H1 (cell line): ENCODE measurements around the gene SRD5A3. TPM values are rescaled to one million over a fixed set of nuclear protein-coding genes. Genes with fewer than 3 reads are reported as not detected.

ENCODE experiments used
- CTCF ChIA-PET: fragments of 300-600 bp; sonication (Branson Sonifier 250); formaldehyde crosslinking; loops from one replicate; lab custom pipeline; 2021; ENCODE audit not compliant: partially characterized antibody; lab: Charles Lee
- POLR2A ChIA-PET: fragments of 300-600 bp; sonication (Branson Sonifier 250); formaldehyde crosslinking; loops from one replicate; lab custom pipeline; 2021; ENCODE audit warnings: inconsistent platforms; ENCODE audit not compliant: partially characterized antibody; lab: Charles Lee
- DNase-seq, 2 experiments: peaks; one replicate each; pipeline versions ENCODE4 v3.0.0 to v3.0.0-alpha.2; 2010 to 2022; ENCODE audit warnings: low spot score in 2 of 2, low read depth in 1 of 2, mixed read lengths in 1 of 2
- FAIRE-seq: peaks from 2 replicates; lab custom pipeline; 2011; peaks lifted over from hg19 to GRCh38; lab: Jason Lieb, UNC
- H2AFZ ChIP-seq: 2 replicates; pipeline ENCODE4 v1.8.1; 2012; ENCODE audit warnings: low read length, inconsistent platforms
- H2AK5ac ChIP-seq: 2 replicates; pipeline ENCODE4 v1.6.1; 2013; ENCODE audit warnings: low read depth, low read length
- H2BK120ac ChIP-seq: replicated peaks from 2 replicates; pipeline ENCODE3; 2013; ENCODE audit warnings: low read depth, low read length, inconsistent platforms
- H2BK12ac ChIP-seq: 2 replicates; pipeline ENCODE4 v1.6.1; 2013; ENCODE audit warnings: low read depth, low read length
- H2BK15ac ChIP-seq: 2 replicates; pipeline ENCODE4 v1.6.1; 2013; ENCODE audit warnings: low read length
- H2BK20ac ChIP-seq: 2 replicates; pipeline ENCODE4 v1.6.1; 2013; ENCODE audit warnings: low read length
- H2BK5ac ChIP-seq: 2 replicates; pipeline ENCODE4 v1.6.1; 2013; ENCODE audit warnings: low read depth, low read length
- H3K14ac ChIP-seq: 2 replicates; pipeline ENCODE4 v1.6.1; 2013; ENCODE audit warnings: inconsistent platforms; ENCODE audit not compliant: insufficient read length
- H3K18ac ChIP-seq: 2 replicates; pipeline ENCODE4 v1.6.1; 2013; ENCODE audit warnings: low read length; ENCODE audit errors: extremely low read depth
- H3K23ac ChIP-seq: 2 replicates; pipeline ENCODE4 v1.6.1; 2013; ENCODE audit warnings: inconsistent platforms; ENCODE audit not compliant: insufficient read length
- H3K23me2 ChIP-seq: 2 replicates; pipeline ENCODE4 v1.6.1; 2013; ENCODE audit warnings: low read depth, low read length
- H3K27ac ChIP-seq: 2 replicates; pipeline ENCODE4 v1.6.1; 2011; ENCODE audit warnings: low read depth, low read length, inconsistent platforms
- H3K27me3 ChIP-seq, 4 experiments: replicated peaks in 1 of 4; 1 replicate in 1 of 4; 2 replicates in 3 of 4; pipeline versions ENCODE4 v1.6.1 to v1.8.1; 2011 to 2013; ENCODE audit warnings: low read length in 3 of 4, mild to moderate bottlenecking in 3 of 4, inconsistent platforms in 2 of 4, mixed read lengths in 2 of 4, moderate library complexity in 1 of 4; ENCODE audit not compliant: control insufficient read depth in 3 of 4, insufficient read depth in 3 of 4; ENCODE audit errors: extremely low read depth in 1 of 4
- H3K36me3 ChIP-seq, 4 experiments: 2 replicates each; pipeline versions ENCODE4 v1.6.1 to v1.8.1; 2011 to 2013; ENCODE audit warnings: mild to moderate bottlenecking in 4 of 4, low read length in 3 of 4, moderate library complexity in 2 of 4, control low read depth in 1 of 4, inconsistent platforms in 1 of 4; ENCODE audit not compliant: insufficient read depth in 4 of 4, control insufficient read depth in 2 of 4
- H3K4ac ChIP-seq: replicated peaks from 2 replicates; pipeline ENCODE3; 2013; ENCODE audit warnings: low read length, low read depth, mixed read lengths, inconsistent platforms; ENCODE audit not compliant: insufficient read length
- H3K4me1 ChIP-seq, 4 experiments: replicated peaks in 1 of 4; 1 replicate in 1 of 4; 2 replicates in 3 of 4; pipeline versions ENCODE4 v1.6.1 to v1.8.1; 2011 to 2013; ENCODE audit warnings: low read length in 3 of 4, inconsistent platforms in 2 of 4, mixed read lengths in 1 of 4; ENCODE audit not compliant: insufficient read depth in 4 of 4, control insufficient read depth in 3 of 4
- H3K4me2 ChIP-seq, 2 experiments: 2 replicates each; pipeline versions ENCODE4 v1.6.1 to v1.8.1; 2011 to 2013; ENCODE audit warnings: low read depth in 2 of 2, low read length in 2 of 2, control low read depth in 1 of 2, inconsistent platforms in 1 of 2, mild to moderate bottlenecking in 1 of 2; ENCODE audit not compliant: insufficient read depth in 1 of 2
- H3K4me3 ChIP-seq, 4 experiments: fragments of 200-600, 300-600 bp in 1 of 4; sonication (generic), shearing (Covaris generic), sonication (Bioruptor Twin) in 1 of 4; 2 replicates each; pipeline versions ENCODE4 v1.5.1 to v1.8.1; 2011 to 2016; ENCODE audit warnings: low read length in 4 of 4, low read depth in 3 of 4, control low read depth in 2 of 4, inconsistent platforms in 2 of 4, mild to moderate bottlenecking in 2 of 4, mixed read lengths in 1 of 4, moderate library complexity in 1 of 4; ENCODE audit not compliant: insufficient read depth in 2 of 4; ENCODE audit errors: extremely low read depth in 1 of 4
- H3K56ac ChIP-seq: replicated peaks from 2 replicates; pipeline ENCODE3; 2013; ENCODE audit warnings: low read depth, mild to moderate bottlenecking, mixed read lengths, low read length, inconsistent platforms; ENCODE audit not compliant: insufficient read length
- H3K79me1 ChIP-seq: 2 replicates; pipeline ENCODE4 v1.6.1; 2013; ENCODE audit warnings: low read depth, low read length, control low read depth
- H3K79me2 ChIP-seq, 2 experiments: 2 replicates each; pipeline versions ENCODE4 v1.6.1 to v1.8.1; 2012 to 2013; ENCODE audit warnings: low read length in 2 of 2, mild to moderate bottlenecking in 2 of 2, inconsistent platforms in 1 of 2; ENCODE audit not compliant: insufficient read depth in 2 of 2, control insufficient read depth in 1 of 2
- H3K9ac ChIP-seq, 4 experiments: replicated peaks in 1 of 4; 1 replicate in 1 of 4; 2 replicates in 3 of 4; pipeline versions ENCODE4 v1.6.1 to v1.8.1; 2011 to 2013; ENCODE audit warnings: low read depth in 3 of 4, low read length in 3 of 4, control low read depth in 2 of 4, mild to moderate bottlenecking in 2 of 4, moderate library complexity in 2 of 4, inconsistent platforms in 1 of 4; ENCODE audit errors: extremely low read depth in 1 of 4
- H3K9me3 ChIP-seq, 2 experiments: 2 replicates each; pipeline versions ENCODE4 v1.6.1 to v1.8.1; 2012 to 2013; ENCODE audit warnings: mild to moderate bottlenecking in 2 of 2, moderate library complexity in 2 of 2, control low read depth in 1 of 2, inconsistent platforms in 1 of 2, low read depth in 1 of 2, low read length in 1 of 2, mixed read lengths in 1 of 2; ENCODE audit not compliant: insufficient read depth in 2 of 2
- H4K20me1 ChIP-seq, 2 experiments: replicated peaks in 1 of 2; 2 replicates each; pipeline versions ENCODE3 to v1.8.1; 2011 to 2013; ENCODE audit warnings: inconsistent platforms in 2 of 2, low read length in 2 of 2, mild to moderate bottlenecking in 1 of 2; ENCODE audit not compliant: insufficient read depth in 2 of 2, control insufficient read depth in 1 of 2
- H4K5ac ChIP-seq: 2 replicates; pipeline ENCODE4 v1.6.1; 2013; ENCODE audit warnings: low read length, low read depth, mixed read lengths, inconsistent platforms; ENCODE audit not compliant: insufficient read length
- H4K8ac ChIP-seq: 2 replicates; pipeline ENCODE4 v1.8.0; 2013; ENCODE audit warnings: mild to moderate bottlenecking, moderate library complexity, low read length, inconsistent platforms; ENCODE audit not compliant: insufficient read depth; ENCODE audit errors: extremely low read depth
- H4K91ac ChIP-seq: replicated peaks from 2 replicates; pipeline ENCODE3; 2013; ENCODE audit warnings: low read length, mixed read lengths, inconsistent platforms; ENCODE audit not compliant: insufficient read length
- RNF2 ChIP-seq: fragments of 200-900, 300-1000 bp; sonication (generic); IDR thresholded peaks from 2 replicates; pipeline ENCODE4 v1.7.1; 2016; ENCODE audit warnings: borderline replicate concordance, low read depth, mild to moderate bottlenecking, antibody characterized with exemption, low read length; ENCODE audit not compliant: poor library complexity, severe bottlenecking; ENCODE audit errors: missing control alignments
- TBP ChIP-seq: IDR thresholded peaks from 2 replicates; pipeline ENCODE4 v1.6.1; 2011; ENCODE audit warnings: low read depth, low read length, improper control_type of control experiment
- polyA plus RNA-seq, 7 experiments: library from polyadenylated mRNA; depleted of rRNA in 3 of 7; stranded (reverse) in 5 of 7; unstranded in 2 of 7; fragments of >200 nt in 5 of 7; fragments of 200-250 nt in 2 of 7; gene quantifications; 1 replicate in 5 of 7; 2 replicates in 1 of 7; 4 replicates in 1 of 7; pipeline versions ENCODE4 v1.2.1 to v1.2.3, GENCODE V29; 2011 to 2013; ENCODE audit warnings: missing spikeins in 2 of 7, mixed read lengths in 2 of 7
- total RNA-seq: library from RNA; stranded (reverse); fragmentation: NEBNext Ultra II Directional; extraction: Animal tissue kit (Norgen Biotek cat#: 25700); gene quantifications from 2 replicates; pipeline ENCODE4 v1.2.1, GENCODE V29; 2021

The SRD5A3 gene
- total and polyA plus RNA-seq, 2 of the 8 experiments (the other 6 are each of a cell fraction or from before 2014, with no cell fraction given) = 19.6 to 34.6 TPM

DNA sequence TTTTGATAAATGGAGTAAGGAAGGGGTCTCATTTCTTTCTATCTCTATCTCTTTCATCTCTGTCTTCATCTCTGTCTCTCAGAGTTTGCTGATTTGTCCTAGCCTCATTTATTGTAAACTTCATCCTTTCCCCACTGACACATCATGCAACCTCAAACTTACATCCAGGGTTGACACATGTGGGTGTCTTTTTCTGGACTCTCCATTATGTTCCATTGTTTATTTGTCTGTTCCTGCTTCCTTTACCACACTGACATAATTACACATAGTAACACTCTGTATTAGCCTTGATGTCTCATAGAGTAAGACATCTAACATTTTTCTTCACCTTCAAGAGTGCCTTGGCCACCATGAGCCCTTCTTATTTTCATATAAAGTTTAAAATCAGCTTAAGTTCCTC lies 8.1 kb upstream of the SRD5A3 start:
- Histone ChIP-seq H3K27ac (no peak overlapping the region), H3K9ac (no peak overlapping the region), H3K9me3 (no peaks in the 10 kb centered on the region), H2AK5ac (no peak overlapping the region), H3K23me2 (no peaks in the 10 kb centered on the region), H3K18ac (no peak overlapping the region), H3K4me1 (no peaks in the 10 kb centered on the region; a peak in 1 of 7 replicates), H3K56ac (no peak overlapping the region), H3K4ac (no peak overlapping the region), H2BK5ac (no peak overlapping the region), H3K27me3 (no peaks in the 10 kb centered on the region), H2BK120ac (no peak overlapping the region), H3K4me3 (no peak overlapping the region), H3K79me1 (no peaks in the 10 kb centered on the region), H4K8ac (no peak overlapping the region), H3K23ac (no peak overlapping the region), H3K14ac (no peak overlapping the region), H2BK12ac (no peak overlapping the region), H2BK15ac (no peak overlapping the region), H2BK20ac (no peak overlapping the region), H3K4me2 (no peak overlapping the region), H4K20me1 (no peaks in the 10 kb centered on the region), H3K36me3 (no peaks in the 10 kb centered on the region), H3K79me2 (no peaks in the 10 kb centered on the region), H4K5ac (no peak overlapping the region), H2AFZ (no peak overlapping the region), H4K91ac (no peak overlapping the region)
- ChIA-PET CTCF (interaction anchor here (0.6 to 1.2 kb wide), 2 partner anchors 17 to 154 kb away, joined by 3 read pairs; no protein-coding TSS in a partner anchor), POLR2A (no interaction called here)
- TF ChIP-seq TBP (no peak), RNF2 (no peak)
- no peak for DNase-seq
- FAIRE-seq = no peak
